Coronary artery (tissue), 2 donors: ENCODE results near the gene ARID1B.
A peak's percentile ranks its signal among the peaks of the same experiment; 100 is the strongest.

Experiments used
- DNase-seq: peaks from one replicate; pipeline ENCODE4 v3.0.0-alpha.2; 2017; ENCODE audit warnings: low spot score
- H3K27ac ChIP-seq, 2 donors: fragments of 200-600 bp; sonication (generic); one replicate each; pipeline ENCODE4 v1.5.1; 2016 to 2019
- H3K4me3 ChIP-seq: fragments of 200-600 bp; sonication (generic); 2 replicates; pipeline ENCODE4 v1.5.1; 2016; ENCODE audit warnings: mild to moderate bottlenecking, moderate library complexity
- TF ChIP-seq, protein P1 (sequence below): fragments of 200-600 bp; sonication (generic); IDR thresholded peaks from one replicate; pipeline ENCODE4 v1.5.1; 2019; ENCODE audit warnings: antibody characterized with exemption

Gene ARID1B

DNA sequence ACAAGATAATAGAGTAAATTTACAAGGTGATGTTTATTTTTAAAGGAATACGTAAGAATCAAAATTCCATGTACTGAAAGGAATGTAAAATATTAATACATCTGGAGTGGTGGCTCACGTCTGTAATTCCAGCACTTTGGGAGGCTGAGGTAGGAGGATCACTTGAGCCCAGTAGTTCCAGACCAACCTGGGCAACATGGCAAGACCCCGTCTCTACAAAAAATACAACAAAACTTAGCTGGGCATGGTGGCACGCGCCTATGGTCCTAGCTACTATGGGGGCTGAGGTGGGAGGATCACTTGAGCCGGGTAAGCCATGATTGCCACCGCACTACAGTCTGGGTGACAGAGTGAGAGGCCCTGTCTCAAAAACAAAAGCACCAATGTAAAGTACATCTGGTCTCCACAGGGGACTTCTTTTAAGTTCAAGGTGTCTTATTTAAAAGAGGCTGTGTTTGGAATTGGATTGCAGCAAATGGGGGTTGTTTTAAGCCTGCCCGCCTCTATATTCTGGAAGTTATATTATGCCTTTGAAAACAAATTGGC, 36.9 kb downstream of the ARID1B start:
- no peak overlapping the region for H3K27ac ChIP-seq
- no peak for DNase-seq
- no peak overlapping the region for H3K4me3 ChIP-seq
- TF ChIP-seq, protein P1, sequence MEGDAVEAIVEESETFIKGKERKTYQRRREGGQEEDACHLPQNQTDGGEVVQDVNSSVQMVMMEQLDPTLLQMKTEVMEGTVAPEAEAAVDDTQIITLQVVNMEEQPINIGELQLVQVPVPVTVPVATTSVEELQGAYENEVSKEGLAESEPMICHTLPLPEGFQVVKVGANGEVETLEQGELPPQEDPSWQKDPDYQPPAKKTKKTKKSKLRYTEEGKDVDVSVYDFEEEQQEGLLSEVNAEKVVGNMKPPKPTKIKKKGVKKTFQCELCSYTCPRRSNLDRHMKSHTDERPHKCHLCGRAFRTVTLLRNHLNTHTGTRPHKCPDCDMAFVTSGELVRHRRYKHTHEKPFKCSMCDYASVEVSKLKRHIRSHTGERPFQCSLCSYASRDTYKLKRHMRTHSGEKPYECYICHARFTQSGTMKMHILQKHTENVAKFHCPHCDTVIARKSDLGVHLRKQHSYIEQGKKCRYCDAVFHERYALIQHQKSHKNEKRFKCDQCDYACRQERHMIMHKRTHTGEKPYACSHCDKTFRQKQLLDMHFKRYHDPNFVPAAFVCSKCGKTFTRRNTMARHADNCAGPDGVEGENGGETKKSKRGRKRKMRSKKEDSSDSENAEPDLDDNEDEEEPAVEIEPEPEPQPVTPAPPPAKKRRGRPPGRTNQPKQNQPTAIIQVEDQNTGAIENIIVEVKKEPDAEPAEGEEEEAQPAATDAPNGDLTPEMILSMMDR: no peak

- TF ChIP-seq, protein P1: no peak
- Histone ChIP-seq H3K4me3 (no peak overlapping the region), H3K27ac (no peak overlapping the region)
- no peak for DNase-seq
Measured at GRCh38 chr6:156816505-156816904, 39.3 kb downstream of the ARID1B start.

DNA sequence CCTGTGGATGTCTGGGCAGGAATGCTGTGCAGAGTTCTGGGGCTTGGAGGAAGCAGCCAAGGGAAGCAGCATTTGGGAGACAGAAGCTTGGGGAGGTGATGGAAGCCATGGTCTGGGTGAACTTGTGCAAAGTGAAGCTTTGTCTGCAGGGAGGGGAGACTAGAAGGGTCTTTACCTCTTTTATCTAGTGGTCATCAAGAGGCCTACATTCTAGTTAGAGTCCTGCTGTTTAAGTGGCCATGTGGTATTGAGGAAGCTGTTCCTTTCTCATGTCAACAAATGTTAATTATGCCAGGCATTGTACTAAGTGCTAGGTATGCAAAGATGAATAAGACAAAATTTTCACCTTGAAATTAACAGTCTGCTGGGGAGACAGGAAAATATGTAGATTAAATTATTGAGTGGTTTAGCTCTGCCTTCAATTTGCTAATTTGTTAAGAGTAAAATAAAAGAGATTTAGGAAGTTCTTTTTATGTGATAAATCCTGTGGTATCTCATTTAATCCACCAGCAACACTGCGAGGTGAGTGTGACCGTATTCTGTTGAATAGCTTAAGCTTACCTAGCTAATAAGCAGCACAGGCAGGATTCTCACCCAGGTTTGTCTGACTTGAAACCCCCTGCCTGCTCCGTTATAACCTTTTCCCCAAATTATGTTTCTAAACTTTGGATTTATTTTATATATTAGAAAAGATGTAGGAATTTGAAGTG, 43.1 kb downstream of the ARID1B start:
- Histone ChIP-seq H3K27ac (no peak overlapping the region), H3K4me3 (no peak overlapping the region)
- DNase-seq: no peak
- TF ChIP-seq, protein P1: no peak

DNA sequence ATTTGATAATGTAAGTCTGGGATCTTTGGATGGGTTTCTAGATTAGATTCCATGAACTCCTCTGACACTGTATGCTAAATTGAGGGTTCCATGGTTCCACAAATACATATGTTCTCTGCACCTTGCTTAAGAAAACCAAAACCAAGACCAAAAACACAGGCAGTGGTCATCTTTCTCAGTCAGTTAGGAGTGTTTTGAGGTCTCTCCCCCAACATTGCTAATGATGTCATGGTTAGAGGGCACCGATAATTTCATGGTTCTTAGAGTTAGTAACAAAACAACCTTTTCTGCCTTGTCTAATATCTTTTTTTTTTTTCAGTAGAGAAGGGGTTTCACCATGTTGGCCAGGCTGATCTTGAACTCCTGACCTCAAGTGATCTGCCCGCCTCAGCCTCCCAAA, 44.5 kb downstream of the ARID1B start:
- TF ChIP-seq, protein P1: no peak
- H3K4me3 ChIP-seq: no peak overlapping the region
- DNase-seq: no peak
- H3K27ac ChIP-seq: no peak overlapping the region

- DNase-seq: no peak
- H3K4me3 ChIP-seq: peak overlapping the region; percentile 49
- TF ChIP-seq, protein P1: no peak
- peak overlapping the region; percentile 31 to 48 for H3K27ac ChIP-seq
Measured at GRCh38 chr6:156822747-156823206, 45.6 kb downstream of the ARID1B start.

- TF ChIP-seq, protein P1: no peak
- no peak overlapping the region for H3K27ac ChIP-seq
- H3K4me3 ChIP-seq: no peak overlapping the region
- DNase-seq: no peak
Measured at GRCh38 chr6:156824142-156824541, 47.0 kb downstream of the ARID1B start.

- H3K4me3 ChIP-seq: no peak overlapping the region
- TF ChIP-seq, protein P1: no peak
- H3K27ac ChIP-seq: no peak overlapping the region
- DNase-seq: no peak
Measured at GRCh38 chr6:156825475-156825874, 48.3 kb downstream of the ARID1B start.
